TTC549 (cell line): Measurements from ENCODE around the gene AMDHD2.
"Not testable (repeated sequence)": the region's sequence is repeated elsewhere in the genome, so short reads cannot be mapped to it uniquely, and the experiment has no call there.

Source experiments
- FAIRE-seq: peaks from 2 replicates; lab custom pipeline; 2012; peaks lifted over from hg19 to GRCh38; lab: Jason Lieb, UNC

Gene AMDHD2

DNA sequence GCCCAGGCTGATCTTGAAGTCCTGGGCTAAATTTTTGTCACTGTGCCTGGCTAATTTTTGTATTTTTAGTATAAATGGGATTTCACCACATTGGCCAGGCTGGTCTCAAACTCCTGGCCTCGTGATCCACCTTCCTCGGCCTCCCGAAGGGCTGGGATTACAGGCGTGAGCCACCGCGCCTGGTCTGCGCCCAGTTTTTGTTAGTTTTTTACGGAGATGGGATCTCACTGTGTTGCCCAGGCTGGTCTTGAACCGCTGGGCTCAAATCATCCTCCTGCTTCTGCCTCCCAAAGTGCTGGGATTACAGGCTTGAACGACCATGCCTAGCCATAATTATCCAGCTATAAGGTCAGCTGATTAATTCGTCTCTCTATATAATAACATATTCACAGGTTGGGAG is 13.7 kb downstream of the AMDHD2 start:
- FAIRE-seq, result no peak

DNA sequence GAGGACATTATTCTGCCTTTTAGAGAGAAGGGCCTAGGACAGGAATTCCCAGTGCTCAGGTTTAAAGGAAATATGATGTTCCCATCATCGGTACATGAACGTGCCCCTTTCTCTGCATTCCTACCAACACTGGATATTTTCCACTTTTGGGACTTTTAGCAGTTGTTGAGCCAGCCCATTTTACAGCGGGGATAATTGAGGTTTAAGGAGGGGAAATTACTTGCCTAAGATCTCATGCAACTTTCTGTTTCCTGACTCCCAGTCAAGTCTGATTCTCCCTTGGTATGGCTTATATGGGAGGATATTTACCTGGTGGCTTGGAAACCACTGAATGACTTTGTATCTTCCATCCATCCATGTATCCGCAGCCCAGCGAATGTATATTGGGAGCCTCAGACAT is 14.2 kb downstream of the AMDHD2 start:
- not testable (repeated sequence) for FAIRE-seq

DNA sequence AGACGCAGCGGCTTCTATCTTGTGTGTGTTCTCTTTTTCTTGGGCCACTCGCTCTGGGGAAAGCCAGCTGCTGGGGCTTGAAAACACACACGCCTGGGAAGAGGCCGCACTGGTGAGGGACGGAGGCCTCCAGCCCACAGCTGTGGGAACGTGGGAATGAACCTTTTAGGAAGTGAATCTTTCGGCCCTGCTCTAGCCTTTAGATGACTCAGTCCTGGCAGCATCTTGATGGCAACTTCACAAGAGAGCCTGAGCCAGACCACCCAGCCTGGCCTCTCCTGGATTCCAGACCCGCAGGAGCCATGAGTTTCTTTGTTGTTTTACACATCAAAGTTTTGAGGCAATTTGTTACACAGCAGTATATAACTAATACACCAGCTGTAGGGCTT is 15.4 kb downstream of the AMDHD2 start:
- no peak for FAIRE-seq

DNA sequence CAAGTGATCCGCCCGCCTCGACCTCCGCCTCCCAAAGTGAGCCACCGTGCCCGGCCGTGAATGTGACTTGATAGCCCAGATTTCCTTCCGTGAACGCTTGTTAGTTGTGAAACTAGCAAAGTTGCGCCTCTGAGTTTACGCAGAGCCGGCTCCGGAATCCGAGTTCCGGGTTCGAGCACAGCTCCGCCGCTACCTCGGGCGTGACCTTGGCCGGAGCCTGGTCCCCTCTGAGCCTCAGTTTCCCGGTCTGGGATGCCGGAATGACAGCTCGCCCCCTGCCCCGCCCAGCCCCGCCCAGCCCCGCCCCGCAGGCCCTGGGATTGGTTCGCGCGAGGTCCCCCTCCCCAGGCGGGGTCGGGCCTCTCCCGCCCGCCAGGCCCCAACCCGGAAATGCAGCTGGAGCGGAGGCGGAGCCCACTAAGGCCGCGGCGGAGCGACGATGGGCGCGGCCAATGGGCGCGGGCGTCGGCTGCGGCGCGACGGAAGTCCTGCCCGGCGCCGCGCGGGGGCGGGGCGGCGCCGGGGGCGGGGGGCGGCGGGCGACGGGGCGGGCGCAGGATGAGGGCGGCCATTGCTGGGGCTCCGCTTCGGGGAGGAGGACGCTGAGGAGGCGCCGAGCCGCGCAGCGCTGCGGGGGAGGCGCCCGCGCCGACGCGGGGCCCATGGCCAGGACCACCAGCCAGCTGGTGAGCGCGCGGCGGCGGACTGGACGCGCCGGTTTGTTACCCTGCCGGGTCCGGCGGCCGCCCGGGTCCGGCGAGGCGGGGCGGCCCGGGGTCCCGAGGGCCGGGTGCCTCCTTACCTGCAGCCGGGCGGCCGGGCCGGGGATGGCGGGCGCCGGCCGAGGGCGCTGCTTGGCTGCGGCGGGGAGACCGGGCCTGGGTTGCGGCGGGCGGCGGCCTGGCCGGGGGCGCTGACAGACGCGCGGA is 17.5 kb downstream of the AMDHD2 start, which contains the start of gene PDPK1:
Gene PDPK1, plus strand, starts transcription at position 571 of the 929 bp plus-strand sequence. Its CDS starts 92 bp downstream, at position 663.
- FAIRE-seq, result no peak

DNA sequence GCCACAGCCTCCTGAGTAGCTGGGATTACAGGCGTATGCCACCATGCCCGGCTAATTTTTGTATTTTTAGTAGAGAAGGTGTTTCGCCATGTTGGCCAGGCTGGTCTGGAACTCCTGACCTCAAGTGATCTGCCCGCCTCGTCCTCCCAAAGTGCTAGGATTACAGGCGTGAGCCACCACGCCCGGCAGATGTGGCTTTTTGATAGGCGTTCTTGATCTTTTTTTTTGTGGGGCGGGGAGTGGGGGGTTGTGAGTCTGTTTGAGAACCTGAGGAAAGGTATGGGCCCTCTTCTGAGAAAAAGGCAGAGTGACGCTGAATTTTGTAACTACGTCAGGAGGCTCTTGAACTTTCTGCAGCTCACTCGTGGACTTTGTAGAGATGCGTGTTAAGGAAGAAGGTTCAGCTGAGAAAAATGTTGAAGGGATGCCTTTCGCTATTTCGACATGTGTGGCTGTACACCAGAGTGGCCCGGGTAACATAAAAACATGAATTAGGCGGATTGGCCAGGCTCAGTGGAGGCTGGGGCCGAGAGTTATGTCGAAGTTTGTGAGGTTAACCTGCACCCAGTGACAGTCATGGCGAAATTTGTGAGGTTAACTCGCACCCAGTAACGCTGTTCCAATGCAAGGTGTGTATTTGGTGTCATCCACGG is 19.1 kb downstream of the AMDHD2 start:
- not testable (repeated sequence) for FAIRE-seq

DNA sequence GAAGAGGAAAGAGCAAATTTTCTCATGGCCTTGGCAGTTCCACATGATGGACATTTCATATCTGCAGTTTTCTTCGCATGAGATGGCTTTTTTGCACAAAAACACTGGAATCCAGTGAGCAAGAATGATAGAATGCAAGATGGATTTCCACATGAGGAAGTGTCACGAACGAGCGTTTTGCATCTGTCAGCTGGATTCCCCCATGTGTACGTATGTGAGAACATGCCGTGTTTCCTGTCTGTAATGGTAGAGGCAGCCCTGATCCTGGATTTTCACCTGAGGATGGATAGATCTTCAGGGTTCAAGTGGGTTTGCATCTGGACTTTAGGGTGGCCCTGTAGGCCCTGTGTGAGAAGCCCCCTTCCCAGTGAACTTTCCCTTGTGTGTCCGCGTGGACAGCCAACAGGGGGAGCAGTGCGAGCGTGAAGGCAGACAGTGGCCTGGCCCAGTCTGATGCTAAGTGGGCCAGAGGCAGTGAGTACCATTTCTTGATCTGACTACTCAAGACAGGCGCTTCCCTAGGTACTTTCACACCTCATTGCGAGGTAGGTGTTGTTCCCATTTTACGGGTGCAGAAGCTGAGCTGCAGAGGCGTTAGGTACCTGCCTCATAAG is 19.8 kb downstream of the AMDHD2 start:
- FAIRE-seq, result not testable (repeated sequence)

DNA sequence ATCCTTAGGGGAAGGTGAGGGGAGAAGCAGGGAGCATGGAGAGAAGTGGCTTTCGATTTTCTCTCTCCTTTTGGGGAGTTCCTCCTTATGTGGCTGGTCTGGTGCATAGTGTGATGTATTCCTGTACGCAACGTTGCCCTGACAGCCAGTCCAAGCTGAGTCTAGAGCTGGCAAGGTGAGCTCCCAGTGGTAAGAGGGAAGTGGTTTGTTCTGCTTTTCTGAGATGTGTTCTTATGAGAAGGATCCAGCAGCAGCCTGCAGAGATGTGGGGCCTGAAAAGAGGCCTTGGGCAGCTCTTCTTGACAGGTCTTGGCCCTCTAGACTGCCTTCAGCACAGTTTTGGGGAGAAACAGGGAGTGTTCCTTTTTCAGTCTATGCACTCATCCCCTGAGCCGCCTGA is 20.7 kb downstream of the AMDHD2 start:
- not testable (repeated sequence) for FAIRE-seq

DNA sequence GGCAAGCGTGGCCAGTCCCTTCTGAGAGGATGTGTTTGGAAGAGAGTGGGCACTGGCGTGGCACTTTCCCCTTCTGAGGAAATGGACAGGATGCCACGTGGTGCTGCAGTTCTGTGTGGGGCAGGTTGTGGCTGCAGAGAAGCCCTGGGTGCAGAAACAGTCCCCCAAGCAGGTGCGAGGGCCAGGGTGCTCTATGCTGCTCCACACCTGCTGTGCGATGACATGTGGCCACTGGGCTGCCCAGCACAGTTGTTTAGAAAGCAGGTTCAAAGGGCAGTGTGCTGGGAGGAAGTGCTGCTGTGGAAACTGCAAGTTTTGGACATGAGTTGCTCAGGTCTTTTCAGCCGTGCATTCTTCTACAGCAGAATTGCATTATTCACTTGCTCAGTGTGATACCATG is 21.2 kb downstream of the AMDHD2 start:
- FAIRE-seq, result not testable (repeated sequence)

DNA sequence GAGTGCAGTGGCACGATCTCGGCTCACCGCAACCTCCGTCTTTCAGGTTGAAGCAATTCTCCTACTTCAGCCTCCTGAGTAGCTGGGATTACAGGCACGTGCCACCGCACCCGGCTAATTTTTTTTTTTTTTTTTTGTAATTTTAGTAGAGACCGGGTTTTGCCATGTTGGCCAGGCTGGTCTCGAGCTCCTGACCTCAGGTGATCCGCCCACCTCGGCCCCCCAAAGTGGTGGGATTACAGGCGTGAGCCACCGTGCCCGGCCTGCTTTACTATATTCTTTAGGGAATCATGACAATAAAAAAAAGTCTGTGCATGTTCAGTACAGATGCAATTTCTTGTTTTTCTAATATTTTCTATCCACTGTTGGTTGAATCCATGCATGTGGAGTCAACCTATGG is 23.6 kb downstream of the AMDHD2 start:
- not testable (repeated sequence) for FAIRE-seq

DNA sequence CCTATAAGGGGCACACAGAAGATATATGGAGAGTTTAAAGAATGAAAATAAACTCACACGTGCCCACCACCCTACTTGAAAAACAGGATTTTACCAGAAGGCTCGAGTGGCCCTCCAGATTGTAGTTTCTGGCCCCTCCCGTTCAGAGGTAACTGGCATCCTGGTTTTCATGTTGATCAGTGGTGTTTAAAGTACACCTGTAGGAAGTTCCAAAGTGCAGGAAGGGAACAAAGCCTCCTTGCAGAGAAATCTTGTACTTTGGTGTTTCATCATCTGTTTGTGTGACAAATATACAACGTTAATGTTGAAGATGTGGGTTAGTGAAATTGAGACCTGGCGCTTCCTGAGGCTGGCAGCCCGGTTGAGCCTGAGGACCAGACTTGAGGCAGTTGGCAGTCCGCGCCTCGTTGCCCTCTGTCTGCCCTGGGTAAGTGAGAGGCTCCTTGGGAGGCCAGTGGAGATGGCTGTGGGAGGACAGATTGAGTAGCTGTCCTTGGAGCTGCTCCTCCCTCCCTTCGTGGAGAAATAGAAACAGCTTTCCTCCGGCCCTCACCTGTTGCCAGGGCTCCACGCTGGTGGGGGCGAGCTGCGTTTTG is 30.2 kb downstream of the AMDHD2 start:
- FAIRE-seq, result not testable (repeated sequence)

DNA sequence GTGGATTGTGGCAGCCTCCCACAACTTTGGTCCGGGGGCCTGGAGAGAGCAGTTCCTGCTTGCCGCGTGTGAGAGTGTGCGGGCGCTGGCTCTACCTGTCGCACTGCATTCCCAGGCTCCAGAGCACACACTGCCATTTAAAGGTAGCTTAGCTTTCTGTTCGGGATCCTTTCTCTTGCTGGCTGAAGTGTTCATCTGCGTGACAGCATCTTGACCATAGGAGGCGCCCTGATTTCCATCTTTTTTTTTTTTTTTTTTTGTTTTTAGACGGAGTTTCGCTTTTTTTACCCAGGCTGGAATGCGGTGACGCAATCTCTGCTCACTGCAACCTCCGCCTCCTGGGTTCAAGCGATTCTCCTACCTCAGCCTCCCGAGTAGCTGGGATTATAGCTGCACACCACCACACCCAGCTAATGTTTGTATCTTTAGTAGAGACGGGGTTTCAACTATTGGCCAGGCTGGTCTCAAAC is 31.3 kb downstream of the AMDHD2 start:
- FAIRE-seq, result not testable (repeated sequence)

DNA sequence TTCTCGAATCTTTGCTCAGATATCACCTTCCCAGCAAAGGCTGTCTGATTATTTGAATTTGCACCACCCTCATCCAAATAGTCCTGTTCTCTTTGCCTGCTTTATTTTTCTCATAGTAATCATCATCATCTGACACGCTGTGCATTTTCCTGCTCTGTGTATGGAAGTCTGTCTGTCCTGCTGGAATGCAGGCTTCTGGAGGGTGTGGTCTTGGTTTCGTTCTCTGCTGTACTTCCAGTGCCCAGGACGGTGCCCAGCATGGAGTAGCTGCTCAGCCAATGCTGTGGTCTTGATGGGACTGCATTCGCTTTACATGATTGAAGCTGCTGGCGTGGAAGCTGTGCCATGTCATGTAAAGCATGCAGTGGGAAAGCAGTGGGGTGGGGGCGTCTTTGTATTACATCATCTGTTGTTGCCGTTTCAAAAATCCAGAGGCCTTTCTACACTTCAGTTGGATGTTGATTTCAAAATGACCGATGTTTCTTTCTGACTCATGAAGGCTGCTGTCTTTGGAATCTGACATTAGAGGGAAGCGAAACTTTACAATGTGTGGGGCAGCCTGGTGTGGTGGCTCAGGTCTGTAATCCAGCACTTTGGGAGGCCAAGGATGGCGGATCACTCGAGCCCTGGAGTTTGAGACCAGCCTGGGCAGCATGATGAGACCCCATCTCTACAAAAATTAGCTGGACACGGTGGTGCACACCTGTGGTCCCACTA is 34.7 kb downstream of the AMDHD2 start:
- FAIRE-seq, result not testable (repeated sequence)

DNA sequence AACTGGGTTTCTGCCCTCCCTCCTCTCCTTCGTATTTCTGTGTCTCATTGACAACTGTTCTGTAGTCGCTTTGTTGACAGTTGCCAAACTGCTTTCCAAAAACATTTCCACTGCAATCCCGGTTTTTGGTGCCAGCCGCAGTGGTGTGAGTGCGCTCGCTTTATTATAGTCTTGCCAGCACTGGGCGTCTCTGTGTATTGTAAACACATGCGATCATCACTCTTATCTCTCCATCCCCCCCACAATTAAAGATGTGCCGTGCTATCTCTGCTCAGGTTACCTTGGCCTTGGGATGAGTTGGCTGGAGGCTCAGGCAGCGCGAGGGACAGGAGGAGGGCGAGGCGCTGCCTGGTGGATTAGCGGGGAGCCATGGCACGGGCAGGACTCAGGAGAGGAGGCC is 37.0 kb downstream of the AMDHD2 start:
- FAIRE-seq, result not testable (repeated sequence)

DNA sequence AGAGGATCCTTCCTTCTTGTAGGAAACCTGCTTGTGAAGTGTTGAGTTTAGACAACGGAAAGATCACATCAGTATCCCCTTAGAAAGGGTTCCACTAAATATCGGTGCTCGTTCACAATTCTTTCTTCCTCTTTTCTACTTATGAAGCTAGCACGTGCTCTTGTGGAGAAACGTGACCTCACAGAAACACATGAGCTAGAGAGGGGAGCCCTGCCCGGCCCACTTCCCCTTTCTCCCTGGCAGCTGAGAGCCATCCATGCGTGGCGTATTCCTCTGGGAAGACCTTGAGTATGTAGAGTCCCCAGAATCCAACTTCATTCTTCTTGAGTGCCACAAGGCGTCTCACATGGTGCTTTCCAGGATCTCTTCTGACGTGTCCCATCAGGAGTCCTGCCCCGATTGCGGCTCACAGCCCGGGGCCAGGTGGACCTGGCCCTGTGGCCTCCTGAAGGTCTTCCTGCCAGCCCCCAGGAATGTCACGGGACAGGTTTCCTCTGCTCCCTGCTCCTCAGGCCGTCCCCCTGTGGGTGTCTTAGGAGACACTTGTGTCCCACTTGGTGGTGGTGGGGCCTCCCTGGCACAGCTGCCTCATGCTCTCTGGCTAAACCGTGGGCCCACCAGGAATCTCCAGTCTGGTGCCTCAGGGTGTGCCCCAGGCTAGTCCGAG is 40.1 kb downstream of the AMDHD2 start:
- FAIRE-seq, result not testable (repeated sequence)

DNA sequence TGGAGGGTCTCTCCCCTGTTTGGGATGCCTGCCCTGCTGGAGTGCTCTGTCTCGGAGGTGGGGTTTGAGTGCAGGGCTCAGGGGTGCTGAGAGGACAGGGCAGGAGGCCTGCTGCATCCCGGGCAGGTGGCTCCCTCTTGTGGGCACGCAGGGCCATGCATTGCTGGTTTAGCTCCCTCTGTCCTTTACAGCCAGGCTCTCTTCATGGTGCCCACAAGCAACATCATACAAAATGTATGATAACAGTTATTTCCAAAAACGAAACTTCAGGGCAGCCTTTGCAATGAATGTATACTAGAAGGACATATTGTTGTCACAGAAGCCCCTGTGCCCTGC is 40.6 kb downstream of the AMDHD2 start:
- FAIRE-seq, result not testable (repeated sequence)

DNA sequence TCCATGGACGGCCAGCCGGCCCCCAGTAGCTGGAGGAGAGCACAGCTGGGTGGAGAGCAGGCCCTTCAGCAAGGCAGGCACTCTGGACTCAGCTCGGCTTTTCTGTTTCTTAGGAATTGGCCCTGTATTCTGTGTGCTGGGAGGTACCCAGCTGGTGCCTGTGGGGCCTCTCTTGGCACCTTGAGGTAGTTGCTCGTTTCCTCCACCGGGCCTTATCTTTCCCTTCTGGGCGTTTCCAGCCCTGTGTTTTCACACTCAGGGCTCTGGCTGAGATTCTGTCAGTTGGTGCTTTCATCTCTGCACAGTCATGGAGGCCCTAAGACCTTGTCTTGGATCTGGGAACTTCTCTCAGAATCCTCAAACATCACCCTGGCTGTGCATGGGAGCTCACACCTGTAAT is 47.3 kb downstream of the AMDHD2 start:
- not testable (repeated sequence) for FAIRE-seq

DNA sequence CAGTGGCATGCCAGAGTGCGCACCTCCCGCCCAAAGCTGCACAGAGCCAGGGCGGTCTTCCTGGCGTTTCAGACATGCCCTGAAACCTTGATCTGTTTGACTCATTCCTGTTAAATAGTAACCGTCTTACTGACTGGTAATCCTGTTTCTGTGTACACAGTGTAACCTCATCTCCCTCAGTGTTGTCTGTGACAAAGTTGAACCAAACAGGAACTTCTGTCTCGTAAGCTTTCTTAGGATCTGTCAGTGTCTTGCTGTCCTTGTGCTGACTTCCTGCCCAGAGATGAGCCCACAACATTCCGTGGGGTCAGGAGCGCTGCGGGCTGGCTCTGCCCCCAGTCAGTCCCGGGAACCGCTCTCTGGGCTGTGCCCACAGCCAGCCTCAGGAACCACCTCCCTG is 48.4 kb downstream of the AMDHD2 start:
- not testable (repeated sequence) for FAIRE-seq

DNA sequence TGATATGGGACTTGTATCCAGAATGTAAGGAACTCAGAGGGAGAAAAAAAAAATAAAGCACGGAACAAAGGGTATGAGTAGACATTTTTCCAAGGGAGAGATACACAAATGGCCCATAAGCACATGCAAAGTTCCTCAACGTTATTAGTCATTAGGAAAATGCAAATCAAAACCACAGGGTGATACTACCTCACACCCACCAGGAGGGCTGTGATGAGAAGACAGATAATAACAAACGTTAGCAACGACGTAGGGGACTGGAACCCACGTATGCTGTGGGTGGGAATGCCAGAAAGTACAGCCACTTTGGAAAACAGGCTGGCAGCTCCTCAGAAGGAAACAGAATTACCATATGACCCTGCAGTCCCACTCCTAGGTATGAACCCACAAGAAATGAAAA is 52.5 kb downstream of the AMDHD2 start:
- FAIRE-seq, result not testable (repeated sequence)

DNA sequence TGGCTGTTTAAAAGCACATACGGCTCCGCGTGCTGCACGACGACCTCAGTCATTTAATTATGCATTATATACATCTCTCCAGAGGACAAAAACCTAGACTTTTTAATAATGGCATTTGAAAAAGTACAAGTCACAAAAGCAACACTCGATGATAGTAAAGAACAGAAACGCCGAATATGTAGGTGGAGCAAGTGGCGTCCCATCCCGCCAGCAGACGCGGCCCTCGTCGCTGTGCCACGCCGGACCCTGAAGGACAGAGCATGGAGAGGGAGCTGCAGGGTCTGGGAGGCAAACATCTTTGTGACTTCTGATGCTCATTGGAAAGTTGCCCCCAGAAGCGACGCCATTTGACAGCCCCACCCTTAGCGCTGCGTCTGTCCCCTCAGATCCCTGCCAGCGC is 55.7 kb downstream of the AMDHD2 start:
- FAIRE-seq, result not testable (repeated sequence)

DNA sequence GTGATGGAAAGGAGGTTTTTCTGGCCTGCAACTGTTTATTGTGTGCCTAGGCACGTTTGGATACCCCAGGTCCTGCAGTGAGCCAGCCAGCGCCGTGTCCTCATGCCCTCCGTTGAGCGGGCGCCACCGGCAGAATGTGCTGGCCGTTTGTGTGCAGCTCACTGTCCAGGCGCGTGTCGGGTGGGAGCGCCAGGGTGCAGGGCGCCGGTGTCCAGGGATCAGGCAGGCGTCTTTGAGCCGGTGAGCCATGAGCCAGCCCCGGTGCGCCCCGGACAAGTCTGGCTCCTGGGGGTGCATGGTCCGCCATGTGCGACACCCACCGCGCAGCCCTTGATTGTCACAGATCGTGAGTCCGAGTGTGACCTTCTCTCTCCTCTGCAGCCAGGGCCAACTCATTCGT is 56.9 kb downstream of the AMDHD2 start:
- not testable (repeated sequence) for FAIRE-seq

DNA sequence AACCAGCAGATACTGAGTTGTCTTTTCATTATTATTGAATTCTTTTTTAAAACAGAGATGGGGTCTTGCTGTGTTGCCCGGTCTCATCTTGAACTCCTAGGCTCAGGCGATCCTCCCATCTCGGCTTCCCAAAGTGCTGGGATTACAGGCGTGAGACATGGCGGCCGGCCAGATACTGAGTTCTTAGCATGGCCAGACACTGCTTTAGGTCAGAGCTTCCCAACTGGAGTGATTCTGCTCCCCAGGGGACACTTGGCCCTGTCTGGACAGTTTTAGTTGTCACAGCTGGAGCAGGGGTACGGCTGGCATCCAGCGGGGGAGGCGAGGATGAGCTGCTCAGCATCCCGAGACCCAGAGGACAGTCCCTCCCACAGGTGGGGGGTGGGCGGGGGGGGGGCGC is 58.7 kb downstream of the AMDHD2 start:
- FAIRE-seq, result not testable (repeated sequence)
